ENCODE data around the gene TEKT5.

GRCh38 chr16:10617662-10618420 is 76.9 kb downstream of the TEKT5 start:
- TF ChIP-seq FOXM1 (IDR thresholded peaks at IDR 0.05; ENCODE audit: borderline replicate concordance, low read depth) (no peak), RAD21 (IDR thresholded peaks at IDR 0.05; ENCODE audit: low read depth) (no peak), YY1 (IDR thresholded peaks at IDR 0.05; ENCODE audit: low read depth) (no peak), MAX (IDR thresholded peaks at IDR 0.05) (no peak)

Measured in Ishikawa (cell line).